ENCODE data around the gene ADCY5.

ADCY5 gene

DNA sequence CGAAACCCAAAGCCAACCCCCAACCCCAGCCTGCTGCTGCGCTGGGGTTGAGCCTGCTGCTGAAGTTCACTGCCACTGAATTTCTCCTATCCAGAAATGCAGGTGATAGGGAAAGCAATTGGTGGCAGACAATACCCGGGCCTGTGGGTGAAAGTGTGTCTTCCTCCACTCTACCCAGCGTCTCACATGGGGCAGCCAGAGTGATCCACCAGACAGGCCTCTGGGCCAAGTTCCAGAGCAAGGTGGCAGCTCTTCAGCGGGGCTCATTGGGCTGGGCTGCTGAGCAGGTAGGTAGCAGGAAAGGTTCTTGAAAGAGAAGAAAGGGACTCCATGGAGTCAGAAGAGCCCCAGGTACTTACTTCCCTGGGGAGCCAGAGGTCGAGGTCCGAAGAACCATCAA, 6.0 kb downstream of the ADCY5 start:
- TF ChIP-seq, protein P1, sequence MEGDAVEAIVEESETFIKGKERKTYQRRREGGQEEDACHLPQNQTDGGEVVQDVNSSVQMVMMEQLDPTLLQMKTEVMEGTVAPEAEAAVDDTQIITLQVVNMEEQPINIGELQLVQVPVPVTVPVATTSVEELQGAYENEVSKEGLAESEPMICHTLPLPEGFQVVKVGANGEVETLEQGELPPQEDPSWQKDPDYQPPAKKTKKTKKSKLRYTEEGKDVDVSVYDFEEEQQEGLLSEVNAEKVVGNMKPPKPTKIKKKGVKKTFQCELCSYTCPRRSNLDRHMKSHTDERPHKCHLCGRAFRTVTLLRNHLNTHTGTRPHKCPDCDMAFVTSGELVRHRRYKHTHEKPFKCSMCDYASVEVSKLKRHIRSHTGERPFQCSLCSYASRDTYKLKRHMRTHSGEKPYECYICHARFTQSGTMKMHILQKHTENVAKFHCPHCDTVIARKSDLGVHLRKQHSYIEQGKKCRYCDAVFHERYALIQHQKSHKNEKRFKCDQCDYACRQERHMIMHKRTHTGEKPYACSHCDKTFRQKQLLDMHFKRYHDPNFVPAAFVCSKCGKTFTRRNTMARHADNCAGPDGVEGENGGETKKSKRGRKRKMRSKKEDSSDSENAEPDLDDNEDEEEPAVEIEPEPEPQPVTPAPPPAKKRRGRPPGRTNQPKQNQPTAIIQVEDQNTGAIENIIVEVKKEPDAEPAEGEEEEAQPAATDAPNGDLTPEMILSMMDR (conservative IDR thresholded peaks at IDR 0.05; ENCODE audit: low read depth, low read length): no peak
- no peak for DNase-seq (ENCODE audit: low read depth)
- H3K4me3 ChIP-seq (ENCODE audit: low read length): no peak overlapping the region

DNA sequence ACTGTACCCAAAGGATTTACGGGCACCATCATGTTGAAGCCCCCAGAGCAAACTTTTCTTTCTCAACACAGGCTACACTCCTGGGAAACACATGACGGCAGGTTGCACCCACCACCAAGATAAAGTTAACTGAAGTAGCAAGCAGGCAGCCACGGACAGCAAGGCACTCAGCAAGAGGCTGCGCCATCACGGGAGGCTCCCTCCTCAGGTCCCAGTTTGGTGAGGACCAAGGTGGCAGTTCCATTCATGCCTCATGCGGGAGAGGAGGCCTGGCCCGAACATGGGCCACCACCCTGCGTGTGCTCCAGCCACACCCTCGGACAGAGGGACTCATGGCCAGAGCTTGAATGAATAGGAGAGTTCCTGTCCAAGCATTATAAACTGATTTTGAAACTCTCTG, 6.8 kb downstream of the ADCY5 start:
- DNase-seq (ENCODE audit: low read depth): no peak
- no peak overlapping the region for H3K4me3 ChIP-seq (ENCODE audit: low read length)
- TF ChIP-seq, protein P1 (conservative IDR thresholded peaks at IDR 0.05; ENCODE audit: low read depth, low read length): no peak

GRCh38 chr3:123439806-123440580, 8.9 kb downstream of the ADCY5 start:
- no peak for DNase-seq (ENCODE audit: low read depth)
- no peak overlapping the region for H3K4me3 ChIP-seq (ENCODE audit: low read length)
- TF ChIP-seq, protein P1 (conservative IDR thresholded peaks at IDR 0.05; ENCODE audit: low read depth, low read length): no peak

DNA sequence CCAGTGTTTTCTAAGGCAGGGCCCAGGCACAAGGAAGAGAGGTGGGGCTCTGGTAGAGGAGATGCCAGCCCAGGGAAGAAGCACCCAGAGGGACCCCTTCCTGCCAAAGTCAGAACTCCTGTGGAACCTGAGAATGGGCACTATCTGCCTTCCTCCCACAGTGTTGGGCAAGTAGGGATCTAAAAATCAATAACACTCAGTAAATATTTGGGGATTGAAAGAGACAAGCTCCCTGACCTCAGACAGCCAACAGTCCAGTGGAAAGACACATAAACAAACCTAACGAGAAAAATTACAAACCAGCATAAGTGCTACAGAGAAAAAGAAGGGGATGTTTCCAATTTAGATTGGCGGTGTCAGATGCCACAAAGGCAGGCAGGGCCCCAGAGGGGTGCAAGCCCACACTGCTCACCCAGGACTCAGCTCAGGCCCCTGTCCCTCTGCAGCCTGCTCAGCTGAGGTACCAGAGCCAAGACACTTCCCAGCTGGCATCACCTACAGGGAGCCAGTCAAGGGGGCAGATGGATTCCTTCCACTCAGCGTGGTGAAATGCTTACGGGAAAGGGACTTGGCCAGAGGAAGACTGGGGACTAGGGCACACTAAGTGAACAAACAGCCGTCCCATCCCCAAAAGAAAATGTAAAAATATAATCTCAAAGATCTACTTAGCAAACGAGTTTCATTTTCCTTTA, 15.9 kb downstream of the ADCY5 start:
- H3K4me3 ChIP-seq (ENCODE audit: low read length): no peak overlapping the region
- TF ChIP-seq, protein P1 (conservative IDR thresholded peaks at IDR 0.05; ENCODE audit: low read depth, low read length): no peak
- no peak for DNase-seq (ENCODE audit: low read depth)

DNA sequence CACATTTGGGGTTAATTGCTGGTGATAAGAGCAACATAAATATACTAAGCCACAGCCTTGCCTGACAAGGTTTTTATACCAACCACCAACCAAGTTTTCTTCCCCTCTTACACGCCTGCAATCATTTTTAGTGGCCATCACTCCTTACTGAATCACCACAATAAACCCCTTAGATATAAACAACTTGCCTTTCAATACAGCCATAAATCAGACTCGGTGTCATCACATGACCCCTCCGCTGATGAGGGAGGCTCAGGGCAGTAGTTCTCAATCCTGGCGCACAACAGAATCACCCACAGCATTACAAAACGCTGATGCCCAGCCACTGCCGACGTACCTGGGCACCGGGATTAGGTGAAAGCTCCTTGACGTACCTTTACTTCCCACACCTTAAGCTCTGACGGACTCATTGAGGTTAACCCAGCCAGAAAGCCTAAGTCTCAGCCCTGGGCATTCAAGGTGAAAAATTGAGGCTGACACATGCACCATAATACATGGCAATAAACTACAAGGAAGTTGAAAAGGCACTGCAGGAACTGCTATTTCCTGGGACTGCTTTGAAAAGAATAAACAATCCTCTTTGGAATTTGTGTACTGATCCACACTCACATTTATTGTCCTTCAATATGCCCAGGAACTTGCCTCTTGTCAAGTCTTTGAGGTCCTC, 17.1 kb downstream of the ADCY5 start:
- no peak for DNase-seq (ENCODE audit: low read depth)
- TF ChIP-seq, protein P1 (conservative IDR thresholded peaks at IDR 0.05; ENCODE audit: low read depth, low read length): no peak
- no peak overlapping the region for H3K4me3 ChIP-seq (ENCODE audit: low read length)

GRCh38 chr3:123431007-123431657, 17.8 kb downstream of the ADCY5 start:
- TF ChIP-seq, protein P1 (conservative IDR thresholded peaks at IDR 0.05; ENCODE audit: low read depth, low read length): no peak
- H3K4me3 ChIP-seq (ENCODE audit: low read length): no peak overlapping the region
- DNase-seq (ENCODE audit: low read depth): no peak
